Measurements from ENCODE around the gene SEC61B.

Gene SEC61B

GRCh38 chr9:99184475-99185347 lies 37.4 kb upstream of the SEC61B start:
- Histone ChIP-seq H2AFZ (ENCODE audit: low read depth, low read length, severe bottlenecking) (peak overlapping the region; percentile 57), H3K9me2 (replicated peaks; ENCODE audit: insufficient read depth, low read length) (no peaks in the 10 kb centered on the region), H4K20me1 (ENCODE audit: low read depth, low read length) (no peaks in the 10 kb centered on the region), H3F3A (ENCODE audit: insufficient read depth) (peaks cover 25% of the 10 kb centered on the region), H3K9me3 (ENCODE audit: insufficient read depth, low read length) (no peaks in the 10 kb centered on the region), H3K4me2 (ENCODE audit: low read depth, low read length, poor library complexity, severe bottlenecking) (peak overlapping the region; percentile 42), H3K9ac (ENCODE audit: low read length) (peak overlapping the region; percentile 56), H3K79me2 (ENCODE audit: insufficient read depth, low read length) (no peaks in the 10 kb centered on the region), H3K27me3 (ENCODE audit: low read length) (no peaks in the 10 kb centered on the region), H3K36me3 (ENCODE audit: low read length) (no peaks in the 10 kb centered on the region), H3K4me3 (ENCODE audit: insufficient read depth, low read length, poor library complexity, severe bottlenecking) (no peak overlapping the region), H3K27ac (ENCODE audit: low read depth, low read length) (peak overlapping the region; percentile 93)
- TF ChIP-seq EZH2phosphoT487 (conservative IDR thresholded peaks at IDR 0.05; ENCODE audit: low read length) (no peak), CTCF (IDR thresholded peaks at IDR 0.05; ENCODE audit: insufficient read depth, low read length, poor library complexity, severe bottlenecking) (peak; percentile 82)

- no peaks in the 10 kb centered on the region for H3K79me2 ChIP-seq (ENCODE audit: insufficient read depth, low read length)
- 0 out of 2 replicates have a peak overlapping the region, but pooled peaks have one; percentile 56 for H3K9ac ChIP-seq (ENCODE audit: low read length)
- peak overlapping the region; percentile 57 for H2AFZ ChIP-seq (ENCODE audit: low read depth, low read length, severe bottlenecking)
- TF ChIP-seq CTCF (IDR thresholded peaks at IDR 0.05; ENCODE audit: insufficient read depth, low read length, poor library complexity, severe bottlenecking) (no peak), EZH2phosphoT487 (conservative IDR thresholded peaks at IDR 0.05; ENCODE audit: low read length) (no peak)
- peaks cover 20% of the 10 kb centered on the region for H3F3A ChIP-seq (ENCODE audit: insufficient read depth)
- no peaks in the 10 kb centered on the region for H3K36me3 ChIP-seq (ENCODE audit: low read length)
- no peaks in the 10 kb centered on the region for H3K9me3 ChIP-seq (ENCODE audit: insufficient read depth, low read length)
- H3K4me2 ChIP-seq (ENCODE audit: low read depth, low read length, poor library complexity, severe bottlenecking), result no peak overlapping the region
- peak overlapping the region; percentile 93; the same call in 1 of the 2 replicates for H3K27ac ChIP-seq (ENCODE audit: low read depth, low read length)
- no peak overlapping the region for H3K4me3 ChIP-seq (ENCODE audit: insufficient read depth, low read length, poor library complexity, severe bottlenecking)
- H4K20me1 ChIP-seq (ENCODE audit: low read depth, low read length), result no peaks in the 10 kb centered on the region
- H3K9me2 ChIP-seq (replicated peaks; ENCODE audit: insufficient read depth, low read length), result no peaks in the 10 kb centered on the region
- H3K27me3 ChIP-seq (ENCODE audit: low read length), result no peaks in the 10 kb centered on the region
These were observed 36.8 kb upstream of the SEC61B start for GRCh38 chr9:99185348-99185632.

GRCh38 chr9:99185934-99186333 lies 36.1 kb upstream of the SEC61B start:
- Histone ChIP-seq H3K4me3 (ENCODE audit: insufficient read depth, low read length, poor library complexity, severe bottlenecking) (no peak overlapping the region), H2AFZ (ENCODE audit: low read depth, low read length, severe bottlenecking) (no peak overlapping the region), H4K20me1 (ENCODE audit: low read depth, low read length) (no peaks in the 10 kb centered on the region), H3K79me2 (ENCODE audit: insufficient read depth, low read length) (no peaks in the 10 kb centered on the region), H3K9me3 (ENCODE audit: insufficient read depth, low read length) (no peaks in the 10 kb centered on the region), H3F3A (ENCODE audit: insufficient read depth) (peaks cover 18% of the 10 kb centered on the region), H3K27ac (ENCODE audit: low read depth, low read length) (no peak overlapping the region), H3K27me3 (ENCODE audit: low read length) (no peaks in the 10 kb centered on the region), H3K9ac (ENCODE audit: low read length) (peak overlapping the region; percentile 6; the same call in 1 of the 2 replicates), H3K4me2 (ENCODE audit: low read depth, low read length, poor library complexity, severe bottlenecking) (no peak overlapping the region), H3K36me3 (ENCODE audit: low read length) (no peaks in the 10 kb centered on the region), H3K9me2 (replicated peaks; ENCODE audit: insufficient read depth, low read length) (no peaks in the 10 kb centered on the region)
- TF ChIP-seq CTCF (IDR thresholded peaks at IDR 0.05; ENCODE audit: insufficient read depth, low read length, poor library complexity, severe bottlenecking), result no peak
- no peak for TF ChIP-seq EZH2phosphoT487 (conservative IDR thresholded peaks at IDR 0.05; ENCODE audit: low read length)

All from SU-DHL-6 (cell line).